Activated CD4-positive, alpha-beta T cell treated with anti-CD3 and anti-CD28 coated beads for 36 hours (primary cell): ENCODE measurements around the gene HNRNPL. TPM values are rescaled to one million over a fixed set of nuclear protein-coding genes. Genes with fewer than 3 reads are reported as not detected.
"Not testable (repeated sequence)": the region's sequence is repeated elsewhere in the genome, so short reads cannot be mapped to it uniquely, and the experiment has no call there.

Experiments used
- ATAC-seq: fragments of 200-7000 bp; cut with Tn5 transposase; one replicate; pipeline ENCODE4 v1.10.0; 2021; ENCODE audit warnings: mild to moderate bottlenecking, moderate library complexity
- CTCF ChIA-PET: fragments of 350-600 bp; sonication (Branson Sonifier 250); formaldehyde crosslinking; loops from one replicate; lab custom pipeline; 2021; ENCODE audit warnings: antibody characterized with exemption; lab: Charles Lee
- POLR2A ChIA-PET: fragments of 350-600 bp; sonication (Branson Sonifier 250); formaldehyde crosslinking; loops from one replicate; lab custom pipeline; 2021; ENCODE audit warnings: antibody characterized with exemption, inconsistent platforms; lab: Charles Lee
- DNase-seq: peaks from one replicate; pipeline ENCODE4 v3.0.0-alpha.2; 2020
- H3K27ac Mint-ChIP-seq: one replicate; pipeline ENCODE4 v1.8.0; 2021; ENCODE audit warnings: mixed read lengths
- H3K27me3 Mint-ChIP-seq: one replicate; pipeline ENCODE4 v1.8.0; 2021; ENCODE audit warnings: mixed read lengths
- H3K36me3 Mint-ChIP-seq: one replicate; pipeline ENCODE4 v1.8.0; 2021; ENCODE audit warnings: low read depth, mixed read lengths
- H3K4me1 Mint-ChIP-seq: one replicate; pipeline ENCODE4 v1.8.0; 2021; ENCODE audit warnings: mixed read lengths
- H3K4me3 Mint-ChIP-seq: one replicate; pipeline ENCODE4 v1.8.0; 2021; ENCODE audit warnings: mild to moderate bottlenecking, moderate library complexity, mixed read lengths
- H3K9me3 Mint-ChIP-seq: one replicate; pipeline ENCODE4 v1.8.0; 2021; ENCODE audit warnings: low read depth, mixed read lengths
- intact Hi-C, 2 experiments: fragments of 100-400 bp; cut with DNase I in 1 of 2; cut with micrococcal nuclease in 1 of 2; formaldehyde crosslinking; loops; one replicate each; pipeline versions ENCODE4 v1.14.2 to v1.15.1; 2022 to 2024; cut with DNase I, micrococcal nuclease
- total RNA-seq, 2 experiments: library from RNA; stranded (reverse); gene quantifications; one replicate each; pipeline ENCODE4 v1.2.3, GENCODE V29; 2021

HNRNPL gene
- total RNA-seq, 2 experiments from 2014 or later: 714 to 722 TPM

GRCh38 chr19:38831142-38831605 lies 18.6 kb downstream of the HNRNPL start:
- CTCF ChIA-PET: interaction anchor here (0.8 to 1.8 kb wide), 7 partner anchors 11 to 469 kb away, joined by 3 to 9 read pairs (median 5); partner anchors contain the start of genes FAM98C, MRPS12 and SARS2
- Mint-ChIP-seq H3K4me1 (peaks cover 25% of the 10 kb centered on the region), H3K27me3 (no peaks in the 10 kb centered on the region), H3K9me3 (no peaks in the 10 kb centered on the region), H3K27ac (peak overlapping the region; percentile 83), H3K36me3 (peaks cover 39% of the 10 kb centered on the region), H3K4me3 (peak overlapping the region; percentile 87)
- intact Hi-C loops: loop anchor here (1.0 to 5.0 kb wide), 11 partner anchors 18 to 569 kb away; partner anchors contain the start of genes NFKBIB (in 2 of the 2), SIRT2 (in 2 of the 2), ACTN4 (in 1 of the 2) and EIF3K (in 1 of the 2)
- peak; percentile 53 for ATAC-seq
- POLR2A ChIA-PET: interaction anchor here (1.0 to 1.2 kb wide), 4 partner anchors 10 to 100 kb away, joined by 3 to 28 read pairs (median 11); partner anchors contain the start of genes MRPS12 and SARS2
- peak; percentile 58 for DNase-seq

- peak overlapping the region; percentile 83 for H3K27ac Mint-ChIP-seq
- H3K27me3 Mint-ChIP-seq: no peaks in the 10 kb centered on the region
- DNase-seq: no peak
- intact Hi-C loops: loop anchor here in 1 of 2 experiments (2.0 to 5.0 kb wide), 3 partner anchors 63 to 568 kb away; partner anchors contain the start of genes GGN, SPINT2 and SPRED3
- H3K4me1 Mint-ChIP-seq: peaks cover 25% of the 10 kb centered on the region
- no peak for ATAC-seq
- POLR2A ChIA-PET: no interaction called here
- no peaks in the 10 kb centered on the region for H3K9me3 Mint-ChIP-seq
- CTCF ChIA-PET: interaction anchor here (0.5 to 1.8 kb wide), 3 partner anchors 196 to 468 kb away, joined by 3 to 9 read pairs (median 5); no protein-coding TSS in a partner anchor
- peaks cover 34% of the 10 kb centered on the region for H3K36me3 Mint-ChIP-seq
- H3K4me3 Mint-ChIP-seq: peak overlapping the region; percentile 87
Observed at GRCh38 chr19:38830039-38830733, 19.6 kb downstream of the HNRNPL start.

- H3K4me1 Mint-ChIP-seq: peaks cover 25% of the 10 kb centered on the region
- POLR2A ChIA-PET, ATAC-seq, H3K27me3 Mint-ChIP-seq, H3K9me3 Mint-ChIP-seq, CTCF ChIA-PET, intact Hi-C loops, H3K4me3 Mint-ChIP-seq, H3K27ac Mint-ChIP-seq, DNase-seq: not testable (repeated sequence)
- H3K36me3 Mint-ChIP-seq: peaks cover 31% of the 10 kb centered on the region
Observed at GRCh38 chr19:38829203-38829602, 20.6 kb downstream of the HNRNPL start.

- Mint-ChIP-seq H3K27ac (no peak overlapping the region), H3K36me3 (peaks cover 44% of the 10 kb centered on the region), H3K4me3 (no peak overlapping the region), H3K27me3 (no peaks in the 10 kb centered on the region), H3K9me3 (no peaks in the 10 kb centered on the region), H3K4me1 (peaks cover 21% of the 10 kb centered on the region)
- ChIA-PET CTCF (interaction anchor here (0.7 kb wide), 1 partner anchor 192 kb away, joined by 4 read pairs; no protein-coding TSS in a partner anchor), POLR2A (interaction anchor here (0.7 kb wide), 1 partner anchor 179 kb away, joined by 3 read pairs; the partner anchor contains the start of gene ACTN4)
- no peak for ATAC-seq
- intact Hi-C loops: no loop called here
- DNase-seq: no peak
Observed at GRCh38 chr19:38826856-38827551, 22.8 kb downstream of the HNRNPL start.

GRCh38 chr19:38825936-38826335 lies 23.9 kb downstream of the HNRNPL start:
- H3K4me3 Mint-ChIP-seq, ATAC-seq, CTCF ChIA-PET, DNase-seq, POLR2A ChIA-PET, H3K27ac Mint-ChIP-seq, H3K9me3 Mint-ChIP-seq, H3K27me3 Mint-ChIP-seq, intact Hi-C loops: not testable (repeated sequence)
- Mint-ChIP-seq H3K36me3 (peaks cover 40% of the 10 kb centered on the region), H3K4me1 (peaks cover 14% of the 10 kb centered on the region)

GRCh38 chr19:38821230-38821825 lies 28.5 kb downstream of the HNRNPL start:
- H3K9me3 Mint-ChIP-seq, H3K4me3 Mint-ChIP-seq, POLR2A ChIA-PET, H3K27ac Mint-ChIP-seq, ATAC-seq, intact Hi-C loops, DNase-seq, H3K27me3 Mint-ChIP-seq, H3K4me1 Mint-ChIP-seq: not testable (repeated sequence)
- peaks cover 31% of the 10 kb centered on the region for H3K36me3 Mint-ChIP-seq
- CTCF ChIA-PET: interaction anchor here (0.5 to 1.6 kb wide), 3 partner anchors 103 to 186 kb away, joined by 3 to 7 read pairs (median 4); partner anchors contain the start of genes MRPS12 and SARS2

- no peaks in the 10 kb centered on the region for H3K4me1 Mint-ChIP-seq
- peaks cover 35% of the 10 kb centered on the region for H3K36me3 Mint-ChIP-seq
- CTCF ChIA-PET: interaction anchor here (1.8 kb wide), 1 partner anchor 68 kb away, joined by 5 read pairs; no protein-coding TSS in a partner anchor
- H3K27me3 Mint-ChIP-seq: no peaks in the 10 kb centered on the region
- intact Hi-C loops: no loop called here
- DNase-seq (no peak), ATAC-seq (no peak)
- no peak overlapping the region for H3K27ac Mint-ChIP-seq
- H3K4me3 Mint-ChIP-seq: no peak overlapping the region
- POLR2A ChIA-PET: no interaction called here
- H3K9me3 Mint-ChIP-seq: no peaks in the 10 kb centered on the region
Observed at GRCh38 chr19:38819231-38819920, 30.4 kb downstream of the HNRNPL start.

- Mint-ChIP-seq H3K4me3 (no peak overlapping the region), H3K27ac (no peak overlapping the region), H3K4me1 (no peaks in the 10 kb centered on the region), H3K27me3 (no peaks in the 10 kb centered on the region), H3K9me3 (no peaks in the 10 kb centered on the region), H3K36me3 (peaks cover 20% of the 10 kb centered on the region)
- CTCF ChIA-PET: interaction anchor here (0.5 kb wide), 1 partner anchor 301 kb away, joined by 3 read pairs; no protein-coding TSS in a partner anchor
- ATAC-seq: no peak
- POLR2A ChIA-PET: no interaction called here
- no peak for DNase-seq
- intact Hi-C loops: no loop called here
Observed at GRCh38 chr19:38817081-38817480, 32.7 kb downstream of the HNRNPL start.

- no peak for DNase-seq
- Mint-ChIP-seq H3K36me3 (peaks cover 17% of the 10 kb centered on the region), H3K27ac (no peak overlapping the region), H3K4me3 (no peak overlapping the region), H3K27me3 (no peaks in the 10 kb centered on the region), H3K9me3 (no peaks in the 10 kb centered on the region), H3K4me1 (no peaks in the 10 kb centered on the region)
- POLR2A ChIA-PET: no interaction called here
- ATAC-seq: no peak
- CTCF ChIA-PET: interaction anchor here (0.5 kb wide), 1 partner anchor 301 kb away, joined by 3 read pairs; no protein-coding TSS in a partner anchor
- intact Hi-C loops: no loop called here
Observed at GRCh38 chr19:38816131-38816750, 33.5 kb downstream of the HNRNPL start.
